CD4-positive, alpha-beta T cell (primary cell): ENCODE measurements around the gene C1QL4. TPM values are rescaled to one million over a fixed set of nuclear protein-coding genes. Genes with fewer than 3 reads are reported as not detected.

ENCODE experiments used
- ATAC-seq: fragments of 200-7000 bp; cut with Tn5 transposase; one replicate; pipeline ENCODE4 v1.10.0; 2022; ENCODE audit warnings: mild to moderate bottlenecking; ENCODE audit not compliant: poor library complexity
- CTCF ChIA-PET: fragments of 350-600 bp; sonication (Branson Sonifier 250); formaldehyde crosslinking; loops from one replicate; lab custom pipeline; 2021; ENCODE audit warnings: antibody characterized with exemption, inconsistent platforms; lab: Charles Lee
- POLR2A ChIA-PET: fragments of 350-600 bp; sonication (Branson Sonifier 250); formaldehyde crosslinking; loops from one replicate; lab custom pipeline; 2021; ENCODE audit warnings: antibody characterized with exemption, inconsistent platforms; lab: Charles Lee
- DNase-seq, 14 experiments: peaks; one replicate each; pipeline ENCODE4 v3.0.0-alpha.2; 2013 to 2020; ENCODE audit warnings: mixed read lengths in 2 of 14
- H3K27ac ChIP-seq, 2 donors: one replicate each; pipeline versions ENCODE4 v1.5.1 to v1.7.0; 2013; ENCODE audit warnings: low read length in 2 of 2, low read depth in 1 of 2, mild to moderate bottlenecking in 1 of 2
- H3K27me3 ChIP-seq, 2 experiments: 1 replicate in 1 of 2; 2 replicates in 1 of 2; pipeline versions ENCODE4 v1.6.1 to v1.7.0; 2013; ENCODE audit warnings: low read length in 2 of 2, control low read depth in 1 of 2, mild to moderate bottlenecking in 1 of 2, moderate library complexity in 1 of 2; ENCODE audit not compliant: insufficient read depth in 2 of 2, control insufficient read depth in 1 of 2
- H3K36me3 ChIP-seq: one replicate; pipeline ENCODE4 v1.6.1; 2013; ENCODE audit warnings: low read length, control low read depth; ENCODE audit not compliant: insufficient read depth
- H3K4me1 ChIP-seq: one replicate; pipeline ENCODE4 v1.6.1; 2013; ENCODE audit warnings: low read length, control low read depth; ENCODE audit not compliant: insufficient read depth
- H3K4me3 ChIP-seq: one replicate; pipeline ENCODE4 v1.5.1; 2013; ENCODE audit warnings: mild to moderate bottlenecking, low read length, moderate library complexity
- H3K9me3 ChIP-seq, 2 experiments: 1 replicate in 1 of 2; 2 replicates in 1 of 2; pipeline versions ENCODE4 v1.6.1 to v1.7.0; 2013; ENCODE audit warnings: low read length in 2 of 2, mild to moderate bottlenecking in 2 of 2, control low read depth in 1 of 2, moderate library complexity in 1 of 2; ENCODE audit not compliant: control insufficient read depth in 1 of 2, insufficient read depth in 1 of 2
- H3K27ac Mint-ChIP-seq: one replicate; pipeline ENCODE4 v1.8.0; 2020; ENCODE audit warnings: mixed read lengths
- H3K27me3 Mint-ChIP-seq: one replicate; pipeline ENCODE4 v1.8.0; 2021; ENCODE audit warnings: mixed read lengths
- H3K36me3 Mint-ChIP-seq: one replicate; pipeline ENCODE4 v1.8.0; 2021; ENCODE audit warnings: low read depth, mixed read lengths
- H3K4me1 Mint-ChIP-seq: one replicate; pipeline ENCODE4 v1.8.0; 2021; ENCODE audit warnings: low read depth, mixed read lengths
- H3K4me3 Mint-ChIP-seq: one replicate; pipeline ENCODE4 v1.8.0; 2020; ENCODE audit warnings: mild to moderate bottlenecking, mixed read lengths
- H3K9me3 Mint-ChIP-seq: one replicate; pipeline ENCODE4 v1.8.0; 2020; ENCODE audit warnings: mixed read lengths
- CTCF ChIP-seq: fragments of 200-600 bp; IDR thresholded peaks from one replicate; pipeline ENCODE4 v1.8.0; 2022; ENCODE audit warnings: antibody characterized with exemption, mild to moderate bottlenecking
- intact Hi-C, 2 experiments: fragments of 100-400 bp; cut with DNase I in 1 of 2; cut with micrococcal nuclease in 1 of 2; formaldehyde crosslinking; loops; one replicate each; pipeline versions ENCODE4 v1.15.1 to v1.9.0; 2023 to 2025; cut with DNase I, micrococcal nuclease
- total RNA-seq, 174 experiments: library from RNA in 2 of 174; stranded (reverse) in 2 of 174; gene quantifications; one replicate each; pipeline ENCODE4 v1.2.3 and lab custom pipeline; 2021 to 2026

C1QL4 gene
- total RNA-seq, 2 experiments from 2014 or later: not detected

GRCh38 chr12:49332441-49332861 lies 4.5 kb downstream of the C1QL4 start:
- no peak for TF ChIP-seq CTCF
- Mint-ChIP-seq H3K36me3 (no peaks in the 10 kb centered on the region), H3K9me3 (no peaks in the 10 kb centered on the region), H3K27ac (no peak overlapping the region), H3K4me1 (peaks cover 25% of the 10 kb centered on the region), H3K4me3 (no peak overlapping the region), H3K27me3 (peaks cover 57% of the 10 kb centered on the region)
- POLR2A ChIA-PET: interaction anchor here (1.0 kb wide), 1 partner anchor 9 kb away, joined by 7 read pairs; the partner anchor contains the start of gene TROAP
- H3K9me3 ChIP-seq: peaks cover 0 to 8% of the 10 kb centered on the region in 2 experiments
- CTCF ChIA-PET: interaction anchor here (1.2 to 2.7 kb wide), 9 partner anchors 10 to 181 kb away, joined by 4 to 28 read pairs (median 7); partner anchors contain the start of genes DNAJC22, PRPH and TROAP
- peaks cover 21% of the 10 kb centered on the region for H3K4me1 ChIP-seq
- DNase-seq (no peak), ATAC-seq (no peak)
- intact Hi-C loops: no loop called here
- H3K27me3 ChIP-seq: peaks cover 39 to 44% of the 10 kb centered on the region in 2 experiments
- no peak overlapping the region for H3K27ac ChIP-seq
- H3K36me3 ChIP-seq: no peaks in the 10 kb centered on the region
- H3K4me3 ChIP-seq: no peak overlapping the region

- peak; percentile 56 for ATAC-seq
- peaks cover 34 to 36% of the 10 kb centered on the region in 2 experiments for H3K27me3 ChIP-seq
- POLR2A ChIA-PET: interaction anchor here (0.7 to 1.0 kb wide), 2 partner anchors 8 to 35 kb away, joined by 3 to 7 read pairs; partner anchors contain the start of genes SPATS2 and TROAP
- H3K9me3 ChIP-seq: peaks cover 0 to 5% of the 10 kb centered on the region in 2 experiments
- intact Hi-C loops: no loop called here
- Mint-ChIP-seq H3K36me3 (no peaks in the 10 kb centered on the region), H3K4me3 (no peak overlapping the region), H3K9me3 (no peaks in the 10 kb centered on the region), H3K27ac (no peak overlapping the region), H3K4me1 (peaks cover 18% of the 10 kb centered on the region), H3K27me3 (peaks cover 49% of the 10 kb centered on the region)
- peak in 3 of 14 experiments; percentile 37 to 48 (median 48) for DNase-seq
- H3K36me3 ChIP-seq: no peaks in the 10 kb centered on the region
- TF ChIP-seq CTCF: no peak
- CTCF ChIA-PET: interaction anchor here (1.1 to 2.7 kb wide), 10 partner anchors 9 to 182 kb away, joined by 4 to 28 read pairs (median 6); partner anchors contain the start of genes DNAJC22, PRPH and TROAP
- no peak overlapping the region for H3K27ac ChIP-seq
- no peak overlapping the region for H3K4me3 ChIP-seq
- peaks cover 13% of the 10 kb centered on the region for H3K4me1 ChIP-seq
Observed at GRCh38 chr12:49331380-49332222, 5.4 kb downstream of the C1QL4 start.

GRCh38 chr12:49330631-49331379 lies 6.2 kb downstream of the C1QL4 start:
- intact Hi-C loops: no loop called here
- Histone ChIP-seq H3K4me3 (no peak overlapping the region), H3K4me1 (peaks cover 7% of the 10 kb centered on the region), H3K9me3 (peaks cover 0 to 2% of the 10 kb centered on the region in 2 experiments), H3K27me3 (peaks cover 28 to 30% of the 10 kb centered on the region in 2 experiments), H3K27ac (no peak overlapping the region), H3K36me3 (no peaks in the 10 kb centered on the region)
- H3K9me3 Mint-ChIP-seq: no peaks in the 10 kb centered on the region
- H3K27me3 Mint-ChIP-seq: peaks cover 46% of the 10 kb centered on the region
- CTCF ChIA-PET: interaction anchor here (1.1 to 2.7 kb wide), 9 partner anchors 8 to 183 kb away, joined by 4 to 28 read pairs (median 7); partner anchors contain the start of genes DNAJC22, PRPH and TROAP
- no peak overlapping the region for H3K4me3 Mint-ChIP-seq
- no peak for DNase-seq
- no peaks in the 10 kb centered on the region for H3K36me3 Mint-ChIP-seq
- peaks cover 18% of the 10 kb centered on the region for H3K4me1 Mint-ChIP-seq
- POLR2A ChIA-PET: interaction anchor here (0.7 kb wide), 1 partner anchor 36 kb away, joined by 3 read pairs; the partner anchor contains the start of gene SPATS2
- no peak for ATAC-seq
- TF ChIP-seq CTCF: no peak
- no peak overlapping the region for H3K27ac Mint-ChIP-seq
